ENCODE measurements around the gene COG4. TPM values are rescaled to one million over a fixed set of nuclear protein-coding genes. Genes with fewer than 3 reads are reported as not detected.

The COG4 gene
- total RNA-seq, 3 donors from 2014 or later (not counting 1 experiment from before 2014, with no cell fraction given) = 29.5 to 44.4 (median 31.6) TPM

DNA sequence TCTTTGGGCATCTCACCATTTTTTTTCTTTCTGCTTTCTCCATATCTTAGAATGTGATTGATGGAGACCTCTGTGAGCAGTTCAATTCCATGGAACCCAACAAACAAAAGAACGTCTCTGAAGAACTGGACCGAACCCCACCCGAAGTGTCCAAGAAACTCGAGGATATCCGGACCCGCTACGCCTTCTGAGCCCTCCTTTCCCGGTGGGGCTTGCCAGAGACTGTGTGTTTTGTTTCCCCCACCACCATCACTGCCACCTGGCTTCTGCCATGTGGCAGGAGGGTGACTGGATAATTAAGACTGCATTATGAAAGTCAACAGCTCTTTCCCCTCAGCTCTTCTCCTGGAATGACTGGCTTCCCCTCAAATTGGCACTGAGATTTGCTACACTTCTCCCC is 48.3 kb upstream of the COG4 start:
- Mint-ChIP-seq H3K9me3 (no peaks in the 10 kb centered on the region), H3K4me3 (no peak overlapping the region), H3K27ac (peak overlapping the region in 1 of 2 donors; percentile 55), H3K36me3 (peaks cover 23% of the 10 kb centered on the region), H3K4me1 (peaks cover 12 to 16% of the 10 kb centered on the region in 2 donors), H3K27me3 (ENCODE audit: low read depth in 2 of 2) (no peaks in the 10 kb centered on the region)
- Histone ChIP-seq H3K9me3 (ENCODE audit: control insufficient read depth, insufficient read depth, low read length) (no peaks in the 10 kb centered on the region), H3K36me3 (ENCODE audit: control insufficient read depth, insufficient read depth, low read length) (peaks cover 72% of the 10 kb centered on the region), H3K27me3 (ENCODE audit: control insufficient read depth, insufficient read depth, low read length) (no peaks in the 10 kb centered on the region), H3K4me3 (ENCODE audit: low read length) (no peak overlapping the region), H3K4me1 (ENCODE audit: control insufficient read depth, insufficient read depth, low read length) (peaks cover 6% of the 10 kb centered on the region), H3K27ac (ENCODE audit: low read length) (no peak overlapping the region)
- DNase-seq (no peak), ATAC-seq (no peak)
- 91% methylated on average over 7 of the region's 8 CpGs for WGBS (ENCODE audit: insufficient coverage)
- no peak for TF ChIP-seq CTCF (IDR thresholded peaks at IDR 0.05)
- intact Hi-C loops (cut with micrococcal nuclease) = no loop called here

GRCh38 chr16:70570967-70571570 is 47.7 kb upstream of the COG4 start:
- H3K27ac Mint-ChIP-seq = no peak overlapping the region
- peaks cover 75% of the 10 kb centered on the region for H3K36me3 ChIP-seq (ENCODE audit: control insufficient read depth, insufficient read depth, low read length)
- no peaks in the 10 kb centered on the region for H3K9me3 ChIP-seq (ENCODE audit: control insufficient read depth, insufficient read depth, low read length)
- peaks cover 23% of the 10 kb centered on the region for H3K36me3 Mint-ChIP-seq
- no peak for TF ChIP-seq CTCF (IDR thresholded peaks at IDR 0.05)
- no peak overlapping the region for H3K4me3 Mint-ChIP-seq
- intact Hi-C loops (cut with micrococcal nuclease) = no loop called here
- WGBS (ENCODE audit: insufficient coverage) = 91% methylated on average over 10 of the region's 10 CpGs
- no peaks in the 10 kb centered on the region for H3K27me3 Mint-ChIP-seq (ENCODE audit: low read depth in 2 of 2)
- DNase-seq (no peak), ATAC-seq (no peak)
- no peak overlapping the region for H3K4me3 ChIP-seq (ENCODE audit: low read length)
- H3K4me1 ChIP-seq (ENCODE audit: control insufficient read depth, insufficient read depth, low read length) = peaks cover under 1% of the 10 kb centered on the region
- peaks cover 6 to 10% of the 10 kb centered on the region in 2 donors for H3K4me1 Mint-ChIP-seq
- no peaks in the 10 kb centered on the region for H3K27me3 ChIP-seq (ENCODE audit: control insufficient read depth, insufficient read depth, low read length)
- H3K9me3 Mint-ChIP-seq = no peaks in the 10 kb centered on the region
- no peak overlapping the region for H3K27ac ChIP-seq (ENCODE audit: low read length)

- no peaks in the 10 kb centered on the region for H3K9me3 ChIP-seq (ENCODE audit: control insufficient read depth, insufficient read depth, low read length)
- peaks cover 85% of the 10 kb centered on the region for H3K36me3 ChIP-seq (ENCODE audit: control insufficient read depth, insufficient read depth, low read length)
- Mint-ChIP-seq H3K4me1 (peaks cover 5 to 10% of the 10 kb centered on the region in 2 donors), H3K36me3 (peaks cover 34% of the 10 kb centered on the region), H3K27ac (peak overlapping the region in 1 of 2 donors; percentile 63), H3K9me3 (no peaks in the 10 kb centered on the region), H3K4me3 (no peak overlapping the region), H3K27me3 (ENCODE audit: low read depth in 2 of 2) (no peaks in the 10 kb centered on the region)
- no peak for TF ChIP-seq CTCF (IDR thresholded peaks at IDR 0.05)
- H3K27me3 ChIP-seq (ENCODE audit: control insufficient read depth, insufficient read depth, low read length) = no peaks in the 10 kb centered on the region
- no peaks in the 10 kb centered on the region for H3K4me1 ChIP-seq (ENCODE audit: control insufficient read depth, insufficient read depth, low read length)
- DNase-seq = no peak
- ATAC-seq = no peak
- no peak overlapping the region for H3K27ac ChIP-seq (ENCODE audit: low read length)
- 100% methylated on average over 6 of the region's 6 CpGs for WGBS (ENCODE audit: insufficient coverage)
- intact Hi-C loops (cut with micrococcal nuclease) = no loop called here
- H3K4me3 ChIP-seq (ENCODE audit: low read length) = no peak overlapping the region
These were observed 46.4 kb upstream of the COG4 start for GRCh38 chr16:70569752-70570151.
